BJ (cell line): ENCODE data around the gene GNAI2. TPM values are rescaled to one million over a fixed set of nuclear protein-coding genes. Genes with fewer than 3 reads are reported as not detected.
"Not testable (repeated sequence)": the region's sequence is repeated elsewhere in the genome, so short reads cannot be mapped to it uniquely, and the experiment has no call there.

Experiments used
- CTCF ChIA-PET: fragments of 350-600 bp; formaldehyde crosslinking; extraction: SDS; loops from one replicate; lab custom pipeline; 2021; ENCODE audit warnings: antibody characterized with exemption, inconsistent platforms; lab: Yijun Ruan, JAX
- POLR2A ChIA-PET: fragments of 300-600 bp; sonication (Branson Sonifier 250); formaldehyde crosslinking; extraction: SDS; loops from one replicate; lab custom pipeline; 2021; ENCODE audit warnings: antibody characterized with exemption; lab: Charles Lee
- DNase-seq: peaks from one replicate; pipeline ENCODE4 v3.0.0-alpha.2; 2011; ENCODE audit warnings: low read depth
- H3K27me3 ChIP-seq: 2 replicates; pipeline ENCODE4 v1.6.0; 2011; ENCODE audit warnings: low read length; ENCODE audit not compliant: control insufficient read depth, insufficient read depth
- H3K36me3 ChIP-seq: 2 replicates; pipeline ENCODE4 v1.5.1; 2011; ENCODE audit warnings: low read length; ENCODE audit not compliant: control insufficient read depth, insufficient read depth
- H3K4me3 ChIP-seq: 2 replicates; pipeline ENCODE4 v1.5.1; 2011; ENCODE audit warnings: low read depth, mild to moderate bottlenecking, control low read depth, low read length
- CTCF ChIP-seq: IDR thresholded peaks from 2 replicates; pipeline ENCODE4 v1.5.1; 2011; ENCODE audit warnings: low read depth, mild to moderate bottlenecking, control low read depth, inconsistent platforms, low read length, moderate library complexity; ENCODE audit not compliant: insufficient read depth
- polyA plus RNA-seq: library from polyadenylated mRNA; depleted of rRNA; stranded (reverse); fragments of >200 nt; gene quantifications from 2 replicates; pipeline ENCODE4 v1.2.3, GENCODE V29; 2011

GNAI2 gene
- polyA plus RNA-seq, 1 experiment: 887 TPM

DNA sequence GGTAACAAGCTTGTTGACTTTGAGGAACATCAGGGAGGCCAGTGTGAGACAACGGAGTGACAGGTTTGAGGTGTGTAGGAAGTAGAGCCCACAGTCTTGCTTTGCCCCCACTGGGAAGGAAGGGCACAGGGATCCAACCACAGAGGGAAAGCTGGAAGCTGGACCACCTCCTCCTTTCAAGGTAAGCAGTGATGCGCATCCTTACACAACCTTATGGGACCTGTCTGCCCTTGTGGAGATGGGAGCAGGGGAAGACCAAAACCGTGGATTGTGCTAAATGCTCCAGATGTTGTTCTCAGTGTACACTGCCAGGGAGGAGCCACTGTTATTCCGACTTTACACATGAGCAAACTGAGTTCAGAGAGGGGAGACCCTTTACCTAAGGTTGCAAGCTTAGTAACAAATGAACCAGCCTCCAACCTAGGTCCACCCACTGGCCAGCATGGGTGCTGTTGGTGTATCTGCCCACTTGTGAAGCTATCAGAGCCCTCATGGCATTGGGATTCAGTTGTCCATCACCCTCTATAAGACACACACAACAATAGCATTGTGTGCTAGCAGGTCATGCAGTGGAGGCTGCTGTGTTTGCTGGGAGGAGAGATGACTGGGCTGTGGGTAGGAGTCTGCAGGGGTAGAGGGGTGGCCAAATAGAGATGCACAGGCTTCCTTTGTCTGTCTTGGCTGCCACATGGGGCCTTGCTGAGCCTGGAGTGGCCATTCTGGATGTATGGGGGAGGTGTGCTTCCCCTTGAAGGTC lies 42.3 kb downstream of the GNAI2 start:
- no peak for DNase-seq
- Histone ChIP-seq H3K4me3 (no peak overlapping the region), H3K36me3 (peaks cover 30% of the 10 kb centered on the region), H3K27me3 (no peaks in the 10 kb centered on the region)
- TF ChIP-seq CTCF: no peak
- ChIA-PET CTCF (interaction anchor here (0.6 to 5.6 kb wide), 8 partner anchors 9 to 336 kb away, joined by 3 to 23 read pairs (median 7); partner anchors contain the start of gene SEMA3B), POLR2A (no interaction called here)

GRCh38 chr3:50278880-50279224 lies 42.8 kb downstream of the GNAI2 start, which contains the start of gene LSMEM2:
LSMEM2 (plus strand) TSS chr3:50279087; CDS start chr3:50279114, 27 bp downstream.
- Histone ChIP-seq H3K36me3 (peaks cover 26% of the 10 kb centered on the region), H3K27me3 (no peaks in the 10 kb centered on the region), H3K4me3 (no peak within 1 kb of the TSS)
- no peak for DNase-seq
- ChIA-PET POLR2A (no interaction called here), CTCF (interaction anchor here (0.6 to 5.6 kb wide), 9 partner anchors 10 to 336 kb away, joined by 3 to 23 read pairs (median 4); partner anchors contain the start of genes HYAL2 and SEMA3B)
- TF ChIP-seq CTCF: no peak

DNA sequence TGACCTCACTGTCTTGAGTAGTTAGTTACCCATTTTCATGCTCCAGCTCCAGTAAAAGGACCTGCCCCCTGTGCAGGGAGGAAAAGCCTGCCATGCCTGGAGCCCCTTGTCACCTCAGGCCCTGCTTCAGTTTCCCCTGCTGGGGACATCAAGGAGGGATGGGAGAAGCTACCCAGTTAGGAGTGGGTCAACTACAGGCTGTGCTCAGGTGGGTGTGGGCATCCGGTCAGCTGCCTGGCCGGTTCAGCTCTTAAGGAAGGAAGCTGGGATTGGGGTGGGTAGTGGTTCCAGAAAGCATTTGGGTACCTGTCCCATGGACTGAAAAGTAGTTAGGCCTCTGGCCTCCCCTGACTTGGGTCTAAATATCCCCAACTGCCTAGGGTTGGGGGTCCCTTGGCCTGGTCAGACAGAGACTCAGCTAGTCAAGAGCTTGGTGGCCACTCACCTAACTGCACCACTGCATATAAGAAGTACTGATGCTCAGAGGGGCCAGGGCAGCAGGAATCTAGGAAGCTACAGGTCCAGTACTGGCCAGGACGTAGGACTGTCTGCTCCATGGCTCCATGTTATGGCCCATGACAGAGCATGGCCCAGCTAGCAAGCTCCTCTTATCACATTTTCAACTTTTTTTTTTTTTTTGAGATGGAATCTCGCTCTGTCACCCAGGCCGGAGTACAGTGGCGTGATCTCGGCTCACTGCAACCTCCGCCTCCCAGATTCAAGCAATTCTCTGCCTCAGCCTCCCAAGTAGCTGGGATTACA lies 43.4 kb downstream of the GNAI2 start:
- ChIA-PET CTCF (interaction anchor here (0.6 to 5.6 kb wide), 9 partner anchors 10 to 85 kb away, joined by 3 to 23 read pairs (median 4); partner anchors contain the start of genes HYAL2 and SEMA3B), POLR2A (interaction anchor here (0.6 kb wide), 2 partner anchors 13 to 68 kb away, joined by 4 to 6 read pairs; no protein-coding TSS in a partner anchor)
- TF ChIP-seq CTCF: no peak
- no peak overlapping the region for H3K4me3 ChIP-seq
- DNase-seq: no peak
- H3K27me3 ChIP-seq: no peaks in the 10 kb centered on the region
- peaks cover 22% of the 10 kb centered on the region for H3K36me3 ChIP-seq

GRCh38 chr3:50284121-50284520 lies 48.1 kb downstream of the GNAI2 start:
- ChIA-PET CTCF (interaction anchor here (0.7 kb wide), 1 partner anchor 258 kb away, joined by 3 read pairs; no protein-coding TSS in a partner anchor), POLR2A (interaction anchor here (0.7 kb wide), 1 partner anchor 480 kb away, joined by 15 read pairs; no protein-coding TSS in a partner anchor)
- not testable (repeated sequence) for H3K27me3 ChIP-seq, DNase-seq, H3K4me3 ChIP-seq
- peaks cover 18% of the 10 kb centered on the region for H3K36me3 ChIP-seq

DNA sequence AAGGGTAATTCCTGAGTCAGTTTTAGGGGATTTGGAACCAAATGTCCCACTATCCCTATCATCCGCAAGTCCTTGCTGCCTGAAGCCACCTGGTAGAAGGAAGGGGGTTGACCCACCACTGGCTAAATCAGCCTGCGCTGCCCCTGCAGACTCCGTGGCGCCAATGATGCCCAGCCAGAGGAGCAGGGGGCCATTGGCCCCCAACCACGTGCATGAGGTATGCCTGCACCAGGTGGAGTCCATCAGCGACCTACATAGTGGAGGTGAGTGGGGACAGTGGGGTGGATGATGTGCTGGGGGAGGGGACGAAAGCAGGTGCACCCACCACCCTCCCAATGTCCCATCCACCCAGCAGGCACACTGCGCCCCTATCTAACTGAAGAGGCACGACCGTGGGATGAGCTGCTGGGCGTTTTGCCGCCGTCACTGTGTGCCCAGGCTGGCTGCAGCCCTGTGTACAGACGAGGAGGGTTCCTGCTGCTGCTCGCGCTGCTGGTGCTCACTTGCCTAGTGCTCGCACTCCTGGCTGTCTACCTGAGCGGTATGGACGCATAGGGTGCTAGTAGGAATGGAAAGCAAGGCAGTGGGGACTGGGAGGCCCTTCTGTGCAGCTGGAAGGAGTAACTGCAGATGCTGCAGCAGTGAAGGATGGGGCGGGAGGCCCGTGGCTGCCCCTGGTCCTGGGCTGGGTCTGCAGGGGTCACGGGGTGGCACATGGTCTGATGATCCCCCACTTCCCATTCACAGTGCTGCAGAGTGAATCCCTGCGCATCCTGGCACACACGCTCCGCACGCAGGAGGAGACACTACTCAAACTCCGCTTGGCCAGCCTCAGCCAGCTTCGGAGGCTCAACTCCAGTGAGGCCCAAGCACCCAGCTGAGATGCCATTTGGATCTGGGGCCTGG lies 50.6 kb downstream of the GNAI2 start:
- ChIA-PET POLR2A (no interaction called here), CTCF (no interaction called here)
- TF ChIP-seq CTCF: no peak

More for the DNA sequence above, 50.6 kb downstream of the GNAI2 start:
- Histone ChIP-seq H3K27me3 (no peaks in the 10 kb centered on the region), H3K36me3 (peaks cover 31% of the 10 kb centered on the region), H3K4me3 (no peak overlapping the region)
- no peak for DNase-seq
